GM12891 (cell line): ENCODE results near the gene TRANK1.

Experiments used
- DNase-seq: peaks from one replicate; pipeline ENCODE4 v3.0.0; 2011; ENCODE audit warnings: low spot score; ENCODE audit not compliant: insufficient read length
- FAIRE-seq: peaks from 2 replicates; lab custom pipeline; 2011; peaks lifted over from hg19 to GRCh38; lab: Jason Lieb, UNC
- PAX5 ChIP-seq: IDR thresholded peaks from 2 replicates; pipeline ENCODE4 v1.6.1; 2011; ENCODE audit warnings: low read length, moderate library complexity, mild to moderate bottlenecking; ENCODE audit not compliant: insufficient read depth, severe bottlenecking
- POLR2A ChIP-seq: IDR thresholded peaks from 2 replicates; pipeline ENCODE4 v1.6.1; 2011; ENCODE audit warnings: low read depth, low read length, control low read depth
- POLR2AphosphoS5 ChIP-seq: IDR thresholded peaks from 2 replicates; pipeline ENCODE4 v1.6.1; 2011; ENCODE audit warnings: low read depth, low read length, control low read depth
- POU2F2 ChIP-seq: IDR thresholded peaks from 2 replicates; pipeline ENCODE4 v1.6.1; 2011; ENCODE audit warnings: low read depth, mild to moderate bottlenecking, control low read depth, low read length, moderate library complexity
- SPI1 ChIP-seq: IDR thresholded peaks from 2 replicates; pipeline ENCODE4 v1.6.1; 2011; ENCODE audit warnings: low read depth, low read length, control low read depth
- TAF1 ChIP-seq: IDR thresholded peaks from 2 replicates; pipeline ENCODE4 v1.6.1; 2011; ENCODE audit warnings: low read depth, low read length, control low read depth

Gene TRANK1

DNA sequence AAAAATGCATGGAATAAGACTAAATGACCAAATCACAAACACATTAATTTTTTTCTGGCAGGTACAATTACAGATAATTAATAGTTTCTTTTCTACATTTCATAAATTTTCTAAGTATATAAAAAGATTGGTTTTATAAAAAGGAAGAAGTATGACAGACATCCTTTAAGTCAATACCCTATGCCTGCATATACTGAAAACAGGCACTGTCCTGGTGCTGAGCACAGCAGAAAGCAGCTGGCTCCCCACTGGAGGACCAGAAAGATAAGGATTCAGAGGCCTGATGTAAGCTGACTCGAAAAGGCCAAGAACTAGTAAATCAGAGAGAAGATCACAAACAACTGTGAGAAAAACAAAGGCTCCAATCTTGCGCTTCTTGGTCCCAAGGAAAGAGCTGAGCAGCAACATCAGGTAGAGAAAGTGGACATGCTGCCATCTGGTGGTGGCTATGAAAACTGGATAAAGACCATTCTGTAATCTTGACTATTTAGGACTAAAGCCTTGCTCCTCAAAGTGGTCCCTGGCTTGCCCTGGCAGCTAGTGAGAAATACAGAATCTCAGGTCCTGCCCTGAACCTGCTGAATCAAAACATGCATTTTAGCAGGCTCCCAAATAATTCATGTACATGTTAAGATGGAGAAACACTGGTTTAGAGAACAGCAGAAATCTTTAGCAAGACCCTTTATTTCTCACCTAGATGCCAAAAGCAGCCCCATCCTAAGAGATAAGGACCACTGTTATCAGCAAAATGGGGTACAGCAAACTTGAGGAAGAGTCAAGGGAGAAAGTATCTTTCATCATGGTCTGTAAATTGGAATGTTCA is 76.0 kb downstream of the TRANK1 start:
- DNase-seq (peak; percentile 13), FAIRE-seq (peak; percentile 82)
- TF ChIP-seq PAX5 = no peak
- TF ChIP-seq POLR2AphosphoS5 = no peak
- no peak for TF ChIP-seq POU2F2
- TF ChIP-seq SPI1 = no peak
- TF ChIP-seq POLR2A = no peak
- no peak for TF ChIP-seq TAF1

DNA sequence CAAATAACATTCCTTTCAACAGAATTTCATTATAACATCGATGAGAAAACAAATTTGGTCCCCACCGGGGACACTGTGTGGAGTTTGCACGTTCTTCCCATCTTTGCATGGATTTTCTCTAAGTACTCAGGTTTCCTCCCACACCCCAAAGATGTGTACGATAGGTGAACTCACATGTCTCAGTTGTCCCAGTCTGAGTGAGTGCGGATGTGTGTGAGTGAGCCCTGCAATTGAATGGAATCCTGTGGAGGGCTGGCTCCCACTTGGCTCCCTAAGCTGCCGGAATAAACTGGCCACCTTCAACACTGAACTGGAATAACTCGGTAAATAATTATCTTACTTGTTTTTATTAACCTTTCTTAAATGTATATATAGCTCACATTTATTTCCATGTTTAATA is 77.0 kb downstream of the TRANK1 start:
- DNase-seq = no peak
- no peak for FAIRE-seq
- TF ChIP-seq TAF1 = no peak
- no peak for TF ChIP-seq POU2F2
- no peak for TF ChIP-seq POLR2A
- no peak for TF ChIP-seq POLR2AphosphoS5
- no peak for TF ChIP-seq PAX5

DNA sequence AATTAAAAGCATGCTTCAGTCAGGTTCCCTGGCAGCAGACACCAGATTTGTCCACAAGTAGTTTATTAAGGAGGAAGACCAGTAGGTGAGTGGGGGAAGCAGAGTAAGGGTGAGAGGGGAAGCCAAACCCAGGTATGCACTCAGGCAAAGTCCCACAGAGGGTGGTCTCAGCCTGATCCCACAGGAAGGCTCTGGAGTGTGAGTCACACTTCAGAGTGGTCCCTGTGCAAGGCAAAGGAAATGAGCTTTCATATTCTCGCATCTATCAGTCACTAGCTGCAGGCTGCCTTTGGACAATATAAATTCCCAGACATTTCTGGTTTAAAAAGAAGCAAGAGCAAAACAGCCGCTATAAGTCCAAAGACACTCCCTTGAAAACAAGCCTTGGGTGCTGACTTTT is 78.5 kb downstream of the TRANK1 start:
- TF ChIP-seq POLR2AphosphoS5 = no peak
- TF ChIP-seq SPI1 = no peak
- no peak for TF ChIP-seq POLR2A
- TF ChIP-seq POU2F2 = no peak
- TF ChIP-seq PAX5 = no peak
- no peak for TF ChIP-seq TAF1
- DNase-seq (no peak), FAIRE-seq (no peak)

DNA sequence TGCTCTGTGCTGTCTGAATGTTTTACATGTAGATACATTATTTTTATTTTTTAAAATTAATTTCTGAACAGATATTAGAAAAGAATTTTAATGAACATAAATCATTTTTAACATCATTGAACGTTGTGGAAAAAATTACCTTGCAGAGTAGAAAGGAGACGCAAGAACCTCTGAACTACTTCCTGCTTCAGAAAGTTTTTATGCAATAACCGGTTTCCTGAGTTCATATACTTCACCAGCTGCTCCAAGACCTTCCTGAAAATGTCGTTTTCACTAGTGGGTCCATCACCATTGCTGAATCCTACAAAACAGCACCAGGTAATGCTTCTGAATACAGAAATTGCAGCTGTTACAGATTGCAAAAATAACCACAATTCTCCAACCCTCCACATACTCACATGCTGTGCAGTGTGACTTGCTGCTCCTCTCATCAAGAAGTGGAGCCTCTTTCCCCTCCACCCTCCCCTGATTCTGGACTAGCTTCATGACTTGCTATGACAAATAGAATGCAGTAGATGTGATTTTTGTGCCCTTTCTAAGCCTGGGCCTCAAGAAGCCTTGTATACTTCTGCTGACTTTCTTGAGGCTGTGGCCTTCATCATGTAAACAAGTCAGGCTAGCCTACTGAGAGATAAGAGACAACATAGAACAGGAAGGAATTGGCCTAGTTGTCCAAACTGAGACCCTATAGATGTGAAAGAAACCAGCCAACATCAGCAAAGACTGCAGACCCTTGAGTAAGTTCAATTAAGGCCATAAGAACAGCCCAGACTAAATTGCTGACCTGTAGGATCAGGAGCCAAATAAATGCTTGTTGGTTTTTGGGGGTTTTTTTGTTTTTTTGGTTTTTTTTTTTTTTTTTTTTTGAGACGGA is 80.4 kb downstream of the TRANK1 start:
- TF ChIP-seq SPI1 (no peak), TAF1 (no peak), POU2F2 (no peak), PAX5 (no peak), POLR2A (no peak), POLR2AphosphoS5 (no peak)
- DNase-seq (no peak), FAIRE-seq (no peak)

DNA sequence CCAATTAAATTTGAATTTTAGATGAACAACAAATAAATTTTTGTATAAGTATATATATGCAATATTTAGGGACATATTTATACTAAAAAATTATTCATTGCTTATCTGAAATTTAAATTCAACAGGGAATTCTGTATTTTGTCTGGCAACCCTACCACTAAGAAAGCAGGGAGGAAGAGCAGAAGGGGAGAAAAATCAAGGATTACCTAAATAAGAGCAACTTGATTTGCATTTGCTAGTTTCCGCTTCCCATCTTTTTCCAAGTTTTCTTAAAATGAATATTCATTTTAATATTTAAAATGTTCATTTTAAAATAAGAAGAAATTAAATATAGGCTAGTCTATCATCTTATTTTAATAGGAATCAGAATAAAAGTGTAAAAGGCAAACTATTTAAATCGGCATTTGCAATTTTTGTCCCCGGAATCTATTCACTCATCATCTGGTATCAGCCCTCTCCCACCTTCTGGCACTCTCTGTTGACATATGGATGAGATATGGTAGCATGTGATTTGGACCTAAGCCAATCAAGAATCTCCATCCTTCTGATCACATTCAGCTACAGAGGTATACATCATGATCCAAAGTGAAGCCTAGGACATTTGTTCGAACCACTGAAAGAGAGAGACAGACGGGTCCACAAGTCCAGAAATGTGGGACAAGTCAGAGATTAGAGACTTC is 82.6 kb downstream of the TRANK1 start:
- TF ChIP-seq PAX5 = no peak
- TF ChIP-seq SPI1 = no peak
- no peak for TF ChIP-seq POLR2AphosphoS5
- TF ChIP-seq TAF1 = no peak
- no peak for TF ChIP-seq POLR2A
- FAIRE-seq (no peak), DNase-seq (no peak)

DNA sequence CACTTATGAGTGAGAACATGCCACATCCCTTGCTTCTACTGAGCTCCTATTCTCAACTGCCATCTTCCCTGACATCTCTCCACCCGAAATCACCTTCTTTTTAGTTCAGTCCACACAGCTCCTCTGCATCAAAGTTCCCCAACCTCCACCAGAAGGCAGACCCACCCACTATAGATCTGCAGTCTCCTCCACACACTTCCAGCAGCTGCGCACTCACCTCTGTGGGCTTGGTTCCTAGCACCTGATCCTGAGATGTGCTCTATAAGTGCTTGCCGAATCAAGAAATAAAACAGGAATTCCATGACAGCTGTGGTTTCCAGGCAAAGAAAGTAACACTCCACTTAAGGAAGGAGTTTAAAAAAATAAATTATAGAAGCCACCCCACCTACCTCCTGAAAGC is 85.4 kb downstream of the TRANK1 start:
- no peak for DNase-seq
- TF ChIP-seq SPI1 = no peak
- no peak for TF ChIP-seq TAF1
- TF ChIP-seq POU2F2 = no peak
- TF ChIP-seq POLR2A = no peak
- TF ChIP-seq PAX5 = no peak
- no peak for TF ChIP-seq POLR2AphosphoS5
- FAIRE-seq = no peak

DNA sequence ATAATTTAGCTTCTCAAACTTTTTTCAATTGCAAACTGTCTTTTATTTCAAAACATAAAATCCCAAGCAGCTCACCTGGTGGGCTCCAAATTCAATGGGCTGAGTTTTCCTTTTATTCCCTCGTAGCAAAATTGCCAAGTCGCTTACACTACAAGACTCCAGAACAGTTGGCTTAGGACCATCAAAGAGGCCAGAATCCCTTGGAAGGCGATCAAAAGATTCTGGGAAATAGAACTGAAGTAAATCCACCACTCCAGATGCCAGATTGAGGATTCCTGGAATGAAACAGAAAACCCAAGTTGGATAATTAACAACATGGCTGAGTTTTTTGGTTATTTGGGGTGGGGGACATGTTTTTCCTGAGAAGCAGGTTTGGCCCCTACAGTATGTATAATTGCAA is 92.8 kb downstream of the TRANK1 start:
- no peak for DNase-seq
- FAIRE-seq = no peak
- no peak for TF ChIP-seq POLR2AphosphoS5
- no peak for TF ChIP-seq SPI1
- no peak for TF ChIP-seq PAX5
- TF ChIP-seq POU2F2 = no peak
- TF ChIP-seq TAF1 = no peak
- TF ChIP-seq POLR2A = no peak

DNA sequence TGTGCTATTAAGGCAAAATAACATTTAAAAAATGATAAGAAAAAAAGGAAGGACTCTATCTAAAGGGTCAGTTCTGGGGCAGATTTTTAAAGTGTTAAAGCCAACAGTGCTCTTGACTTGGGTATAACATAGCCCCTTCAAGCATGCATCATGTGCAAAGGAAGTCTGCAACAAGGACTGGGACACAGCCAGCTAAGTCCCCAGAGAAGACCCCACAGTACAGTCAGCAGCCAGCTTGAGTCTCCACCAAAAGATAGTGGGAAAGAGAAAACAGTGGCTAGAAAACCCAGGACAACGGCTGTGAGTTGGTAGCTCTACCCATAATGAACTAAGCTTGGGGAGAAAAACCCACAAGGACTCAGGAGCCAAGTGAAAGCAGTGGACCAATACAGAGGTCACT is 94.1 kb downstream of the TRANK1 start:
- FAIRE-seq (no peak), DNase-seq (no peak)
- no peak for TF ChIP-seq POLR2A
- no peak for TF ChIP-seq SPI1
- TF ChIP-seq PAX5 = no peak
- no peak for TF ChIP-seq TAF1

DNA sequence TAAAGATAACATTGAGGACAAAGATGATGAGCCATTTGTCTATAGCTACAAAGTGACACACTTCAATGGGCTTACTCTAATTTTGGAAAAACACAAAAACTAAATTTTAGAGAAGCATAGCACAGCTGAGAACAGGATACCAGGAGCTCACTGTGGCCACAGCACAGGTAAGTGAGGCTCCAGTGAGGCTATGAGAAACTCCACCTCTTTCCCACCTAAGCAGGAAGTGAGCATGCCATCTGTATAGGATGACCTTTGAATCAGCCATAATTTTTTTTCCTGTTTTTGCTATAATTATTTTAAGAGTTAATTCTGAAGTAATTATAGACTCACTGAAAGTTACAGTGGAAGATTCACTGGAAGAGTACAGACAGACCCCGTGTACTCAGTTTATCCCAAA is 98.4 kb downstream of the TRANK1 start:
- no peak for DNase-seq
- TF ChIP-seq POU2F2 = no peak
- TF ChIP-seq POLR2AphosphoS5 = no peak
- no peak for TF ChIP-seq SPI1
- TF ChIP-seq POLR2A = no peak
- TF ChIP-seq PAX5 = no peak
- TF ChIP-seq TAF1 = no peak
- no peak for FAIRE-seq
